IMR-90 (cell line): ENCODE results near the gene UBN1.

ENCODE experiments used
- CHD1 ChIP-seq: IDR thresholded peaks from 2 replicates; pipeline ENCODE4 v1.6.1; 2012; ENCODE audit warnings: low read depth, low read length, improper control_type of control experiment
- CTCF ChIP-seq: conservative IDR thresholded peaks from 2 replicates; pipeline ENCODE4 v1.5.1; 2012; ENCODE audit warnings: mild to moderate bottlenecking, low read depth, low read length, improper control_type of control experiment
- NFE2L2 ChIP-seq: fragments of 150-350 bp; IDR thresholded peaks from 2 replicates; pipeline ENCODE4 v1.6.1; 2016; ENCODE audit warnings: low read depth, mild to moderate bottlenecking, low read length
- POLR2A ChIP-seq: IDR thresholded peaks from 2 replicates; pipeline ENCODE4 v1.6.1; 2012; ENCODE audit warnings: mild to moderate bottlenecking, low read depth, low read length
- RAD21 ChIP-seq: IDR thresholded peaks from 2 replicates; pipeline ENCODE4 v1.6.1; 2012; ENCODE audit warnings: low read length, improper control_type of control experiment
- RFX5 ChIP-seq: IDR thresholded peaks from 2 replicates; pipeline ENCODE4 v1.8.0; 2012; ENCODE audit warnings: low read depth, mild to moderate bottlenecking, low read length, moderate library complexity

GRCh38 chr16:4926928-4927327, 79.6 kb downstream of the UBN1 start:
- TF ChIP-seq CHD1 (no peak), CTCF (no peak), NFE2L2 (no peak), POLR2A (no peak), RFX5 (no peak), RAD21 (no peak)
